NB4 (cell line): ENCODE measurements around the gene GCSAML.
A peak's percentile ranks its signal among the peaks of the same experiment; 100 is the strongest.

Experiments
- DNase-seq: peaks from one replicate; pipeline ENCODE4 v3.0.0; 2010; ENCODE audit warnings: low read depth
- H3K4me3 ChIP-seq: one replicate; pipeline ENCODE4 v1.5.1; 2011; ENCODE audit warnings: mild to moderate bottlenecking, low read depth, low read length, moderate library complexity
- CTCF ChIP-seq: IDR thresholded peaks from one replicate; pipeline ENCODE4 v1.5.1; 2012; ENCODE audit warnings: low read depth, low read length
- MAX ChIP-seq: IDR thresholded peaks from 2 replicates; pipeline ENCODE4 v1.6.1; 2011; ENCODE audit warnings: low read depth, low read length
- MYC ChIP-seq: IDR thresholded peaks from 2 replicates; pipeline ENCODE4 v1.6.1; 2011; ENCODE audit warnings: low read depth, low read length
- POLR2A ChIP-seq: IDR thresholded peaks from 2 replicates; pipeline ENCODE4 v1.6.1; 2011; ENCODE audit warnings: mild to moderate bottlenecking; ENCODE audit not compliant: insufficient read length; ENCODE audit errors: extremely low read depth

The GCSAML gene

GRCh38 chr1:247574236-247574635 lies 25.3 kb downstream of the GCSAML start:
- no peak for DNase-seq
- TF ChIP-seq CTCF (no peak), MYC (no peak), POLR2A (no peak), MAX (no peak)
- no peak overlapping the region for H3K4me3 ChIP-seq

GRCh38 chr1:247574664-247575063 lies 25.7 kb downstream of the GCSAML start:
- DNase-seq: peak; percentile 31
- no peak for TF ChIP-seq CTCF
- no peak for TF ChIP-seq MAX
- no peak for TF ChIP-seq MYC
- no peak for TF ChIP-seq POLR2A
- H3K4me3 ChIP-seq: no peak overlapping the region

GRCh38 chr1:247576514-247576913 lies 27.6 kb downstream of the GCSAML start:
- no peak overlapping the region for H3K4me3 ChIP-seq
- peak; percentile 56 for DNase-seq
- TF ChIP-seq CTCF: peak; percentile 39
- no peak for TF ChIP-seq MAX
- TF ChIP-seq POLR2A: no peak

- no peak for DNase-seq
- H3K4me3 ChIP-seq: no peak overlapping the region
- TF ChIP-seq POLR2A (no peak), MYC (no peak), MAX (no peak), CTCF (no peak)
Observed at GRCh38 chr1:247578946-247579460, 30.1 kb downstream of the GCSAML start.

- no peak for TF ChIP-seq MYC
- no peak for TF ChIP-seq POLR2A
- no peak for TF ChIP-seq CTCF
- no peak for TF ChIP-seq MAX
Observed at GRCh38 chr1:247588060-247588459, 39.1 kb downstream of the GCSAML start, which contains the start of gene OR2G2. Gene OR2G2, plus strand, starts transcription at chr1:247588360. Its CDS starts 0 bp downstream, at chr1:247588360.

More at GRCh38 chr1:247588060-247588459, 39.1 kb downstream of the GCSAML start, which contains the start of gene OR2G2:
- H3K4me3 ChIP-seq: no peak within 1 kb of the TSS
- no peak for DNase-seq
